IMR-90 (cell line): ENCODE results near the gene VSNL1. TPM values are rescaled to one million over a fixed set of nuclear protein-coding genes. Genes with fewer than 3 reads are reported as not detected.

ENCODE experiments used
- ATAC-seq: fragments of 200-7000 bp; cut with Tn5 transposase; 2 replicates; pipeline ENCODE4 v1.9.1; 2020; ENCODE audit warnings: low read depth, mild to moderate bottlenecking, moderate library complexity
- BruUV-seq: library from RNA; stranded (reverse); fragments of 400-500 nt; replicated peaks from 2 replicates; lab custom pipeline; 2021; lab: Mats Ljungman, UMichigan
- CTCF ChIA-PET: fragments of 300-600 bp; formaldehyde crosslinking; extraction: SDS; loops from one replicate; lab custom pipeline; 2021; ENCODE audit warnings: antibody characterized with exemption; lab: Yijun Ruan, JAX
- POLR2A ChIA-PET: fragments of 300-600 bp; sonication (Branson Sonifier 250); formaldehyde crosslinking; loops from one replicate; lab custom pipeline; 2022; ENCODE audit warnings: antibody characterized with exemption; ENCODE audit not compliant: unreplicated experiment; lab: Charles Lee
- DNase-seq: peaks from one replicate; pipeline ENCODE4 v3.0.0; 2013
- H2AFZ ChIP-seq: replicated peaks from 2 replicates; pipeline ENCODE3; 2013; ENCODE audit warnings: low read length, mild to moderate bottlenecking; ENCODE audit not compliant: poor library complexity
- H2AK5ac ChIP-seq: 2 replicates; pipeline ENCODE4 v1.6.1; 2013; ENCODE audit warnings: low read depth, low read length, inconsistent platforms
- H2AK9ac ChIP-seq: replicated peaks from 2 replicates; pipeline ENCODE3; 2013; ENCODE audit warnings: mild to moderate bottlenecking, low read depth, low read length, moderate library complexity; ENCODE audit not compliant: poor library complexity
- H2BK120ac ChIP-seq: 2 replicates; pipeline ENCODE4 v1.6.1; 2013; ENCODE audit warnings: low read depth, low read length, inconsistent platforms
- H2BK15ac ChIP-seq: 3 replicates; pipeline ENCODE4 v1.6.1; 2013; ENCODE audit warnings: low read depth, low read length, inconsistent platforms
- H2BK20ac ChIP-seq: 2 replicates; pipeline ENCODE4 v1.6.1; 2013; ENCODE audit warnings: low read depth, mild to moderate bottlenecking, inconsistent platforms, low read length, moderate library complexity
- H2BK5ac ChIP-seq: 2 replicates; pipeline ENCODE4 v1.6.1; 2013; ENCODE audit warnings: mild to moderate bottlenecking, low read depth, low read length, inconsistent platforms; ENCODE audit not compliant: poor library complexity, severe bottlenecking
- H3K14ac ChIP-seq: replicated peaks from 2 replicates; pipeline ENCODE4 v1.6.1; 2013; ENCODE audit warnings: low read depth, low read length, inconsistent platforms
- H3K18ac ChIP-seq: 2 replicates; pipeline ENCODE4 v1.6.1; 2013; ENCODE audit warnings: low read depth, low read length, control low read depth
- H3K23ac ChIP-seq: 2 replicates; pipeline ENCODE4 v1.6.1; 2013; ENCODE audit warnings: low read depth, low read length, inconsistent platforms
- H3K27ac ChIP-seq: 2 replicates; pipeline ENCODE4 v1.5.1; 2013; ENCODE audit warnings: mild to moderate bottlenecking, control low read depth, low read length; ENCODE audit not compliant: insufficient read depth
- H3K27me3 ChIP-seq: 2 replicates; pipeline ENCODE4 v1.6.1; 2013; ENCODE audit warnings: low read length; ENCODE audit not compliant: control insufficient read depth, insufficient read depth
- H3K36me3 ChIP-seq: 2 replicates; pipeline ENCODE4 v1.6.1; 2013; ENCODE audit warnings: low read length, mixed read lengths; ENCODE audit not compliant: control insufficient read depth, insufficient read depth
- H3K4ac ChIP-seq: 2 replicates; pipeline ENCODE4 v1.6.1; 2013; ENCODE audit warnings: low read depth, low read length, inconsistent platforms
- H3K4me1 ChIP-seq: 2 replicates; pipeline ENCODE4 v1.6.1; 2013; ENCODE audit warnings: low read length, mixed read lengths; ENCODE audit not compliant: control insufficient read depth, insufficient read depth
- H3K4me2 ChIP-seq: 2 replicates; pipeline ENCODE4 v1.6.1; 2013; ENCODE audit warnings: low read depth, mild to moderate bottlenecking, control low read depth, low read length, moderate library complexity
- H3K4me3 ChIP-seq: 2 replicates; pipeline ENCODE4 v1.5.1; 2013; ENCODE audit warnings: low read depth, mild to moderate bottlenecking, control low read depth, low read length, moderate library complexity; ENCODE audit not compliant: insufficient read depth
- H3K56ac ChIP-seq: 2 replicates; pipeline ENCODE4 v1.6.1; 2013; ENCODE audit warnings: low read length, inconsistent platforms; ENCODE audit not compliant: insufficient read depth; ENCODE audit errors: extremely low read depth
- H3K79me1 ChIP-seq, 2 experiments: 2 replicates each; pipeline ENCODE4 v1.6.1; 2013; ENCODE audit warnings: low read length in 2 of 2, inconsistent platforms in 1 of 2, low read depth in 1 of 2
- H3K9ac ChIP-seq: 2 replicates; pipeline ENCODE4 v1.6.1; 2013; ENCODE audit warnings: low read depth, low read length, control low read depth
- H3K9me1 ChIP-seq: 2 replicates; pipeline ENCODE4 v1.6.1; 2013; ENCODE audit warnings: low read length, inconsistent platforms; ENCODE audit not compliant: insufficient read depth
- H3K9me3 ChIP-seq: 2 replicates; pipeline ENCODE4 v1.6.1; 2013; ENCODE audit warnings: low read length; ENCODE audit not compliant: control insufficient read depth, insufficient read depth
- H4K20me1 ChIP-seq: 2 replicates; pipeline ENCODE4 v1.6.1; 2013; ENCODE audit warnings: low read length, inconsistent platforms; ENCODE audit not compliant: insufficient read depth
- H4K5ac ChIP-seq: 2 replicates; pipeline ENCODE4 v1.6.1; 2013; ENCODE audit warnings: mild to moderate bottlenecking, low read depth, low read length, control low read depth
- H4K8ac ChIP-seq, 2 experiments: 2 replicates each; pipeline ENCODE4 v1.6.1; 2013; ENCODE audit warnings: low read depth in 2 of 2, low read length in 2 of 2, control low read depth in 1 of 2, inconsistent platforms in 1 of 2
- H4K91ac ChIP-seq: 2 replicates; pipeline ENCODE4 v1.6.1; 2013; ENCODE audit warnings: low read depth, low read length, inconsistent platforms; ENCODE audit not compliant: insufficient read depth
- MXI1 ChIP-seq: IDR thresholded peaks from 2 replicates; pipeline ENCODE4 v1.6.1; 2012; ENCODE audit warnings: low read depth, mild to moderate bottlenecking, low read length, moderate library complexity, borderline replicate concordance
- dilution Hi-C: fragments of 300-500 bp; cut with HindIII; formaldehyde crosslinking; loops from one replicate; pipeline ENCODE4 v1.14.3; 2018; ENCODE audit warnings: low sequenced_read_pairs; ENCODE audit not compliant: unreplicated experiment
- in situ Hi-C: fragments of 300-500 bp; cut with MboI; formaldehyde crosslinking; loops from 3 replicates; pipeline ENCODE4 v1.14.3; 2019; ENCODE audit warnings: low sequenced_read_pairs, inconsistent platforms, mixed read lengths
- intact Hi-C: fragments of 100-400 bp; cut with micrococcal nuclease; formaldehyde crosslinking; loops from 2 replicates; pipeline ENCODE4 v1.10.0; 2022
- polyA plus RNA-seq, 3 experiments: library from polyadenylated mRNA; depleted of rRNA; stranded (reverse); fragments of >200 nt; gene quantifications; 2 replicates each; pipeline ENCODE4 v1.2.3, GENCODE V29; 2012; ENCODE audit warnings: low replicate concordance in 1 of 3
- total RNA-seq: library from RNA; depleted of rRNA; stranded (reverse); fragments of >200 nt; gene quantifications from 2 replicates; pipeline ENCODE4 v1.2.3, GENCODE V29; 2012

Gene VSNL1
- total and polyA plus RNA-seq, 2 of the 4 experiments (the other 2 are of a cell fraction), result 0.32 to 0.36 TPM

DNA sequence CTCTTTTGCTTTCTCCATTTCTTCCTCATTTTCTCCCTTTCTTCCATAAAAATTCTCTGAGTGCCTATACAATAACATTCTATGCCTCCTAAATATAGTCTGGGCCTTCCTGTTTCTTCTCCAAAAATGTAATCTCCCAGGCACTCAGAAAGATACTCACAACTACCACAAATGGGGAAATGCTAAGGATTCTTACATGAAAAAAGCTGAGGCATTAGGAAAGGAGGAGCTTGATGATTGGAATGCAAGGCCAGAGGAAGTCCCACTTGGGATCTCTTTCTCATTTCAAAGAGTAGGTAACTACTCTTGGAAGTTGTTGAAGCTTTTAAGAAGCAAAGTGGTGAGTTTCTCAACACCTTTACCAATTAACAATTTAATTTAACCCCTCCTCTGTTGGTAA is 3.4 kb downstream of the VSNL1 start:
- Histone ChIP-seq H4K91ac (no peak overlapping the region), H3K9me3 (no peaks in the 10 kb centered on the region), H3K79me1 (no peaks in the 10 kb centered on the region), H3K27me3 (peaks cover 26% of the 10 kb centered on the region), H3K27ac (no peak overlapping the region), H3K36me3 (no peaks in the 10 kb centered on the region), H2AK5ac (no peak overlapping the region), H4K5ac (no peak overlapping the region), H2BK5ac (no peak overlapping the region), H3K9me1 (no peaks in the 10 kb centered on the region), H4K20me1 (no peaks in the 10 kb centered on the region), H3K14ac (no peak overlapping the region), H2AK9ac (no peak overlapping the region), H3K4me1 (no peaks in the 10 kb centered on the region; the same call in 1 of the 2 replicates), H2AFZ (no peak overlapping the region), H3K9ac (no peak overlapping the region), H2BK20ac (no peak overlapping the region), H2BK120ac (no peak overlapping the region), H3K18ac (no peak overlapping the region), H3K4me3 (no peak overlapping the region), H3K23ac (no peak overlapping the region), H3K4me2 (no peak overlapping the region), H4K8ac (no peak overlapping the region), H3K4ac (no peak overlapping the region), H2BK15ac (no peak overlapping the region), H3K56ac (no peak overlapping the region)
- no TSS peak for BruUV-seq
- ATAC-seq (no peak), DNase-seq (no peak)
- TF ChIP-seq MXI1, result no peak
- intact Hi-C loops, result no loop called here
- dilution Hi-C loops, result no loop called here
- ChIA-PET POLR2A (no interaction called here), CTCF (no interaction called here)
- in situ Hi-C loops, result no loop called here
